ENCODE results near the gene FAM240A.

DNA sequence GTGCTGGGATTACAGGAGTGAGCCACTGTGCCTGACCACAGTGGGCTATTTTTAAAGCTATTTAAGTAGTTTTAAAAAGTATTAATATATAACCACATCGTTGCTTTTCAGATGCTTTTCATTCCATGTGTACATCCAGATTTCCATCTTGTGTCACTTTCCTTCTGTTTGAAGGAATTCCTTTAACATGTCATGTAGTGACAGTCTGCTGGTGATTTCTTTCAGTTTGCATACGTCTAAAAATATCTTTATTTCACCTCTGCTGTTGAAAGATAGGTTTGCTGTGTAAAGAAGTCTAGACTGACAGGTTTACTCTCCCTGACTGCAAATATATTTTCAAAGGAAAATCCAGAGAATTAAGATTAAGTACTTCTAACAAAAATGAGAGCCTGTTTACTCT is 12.2 kb downstream of the FAM240A start:
- no peak for TF ChIP-seq EZH2phosphoT487 (IDR thresholded peaks at IDR 0.05)
- TF ChIP-seq, protein P1, sequence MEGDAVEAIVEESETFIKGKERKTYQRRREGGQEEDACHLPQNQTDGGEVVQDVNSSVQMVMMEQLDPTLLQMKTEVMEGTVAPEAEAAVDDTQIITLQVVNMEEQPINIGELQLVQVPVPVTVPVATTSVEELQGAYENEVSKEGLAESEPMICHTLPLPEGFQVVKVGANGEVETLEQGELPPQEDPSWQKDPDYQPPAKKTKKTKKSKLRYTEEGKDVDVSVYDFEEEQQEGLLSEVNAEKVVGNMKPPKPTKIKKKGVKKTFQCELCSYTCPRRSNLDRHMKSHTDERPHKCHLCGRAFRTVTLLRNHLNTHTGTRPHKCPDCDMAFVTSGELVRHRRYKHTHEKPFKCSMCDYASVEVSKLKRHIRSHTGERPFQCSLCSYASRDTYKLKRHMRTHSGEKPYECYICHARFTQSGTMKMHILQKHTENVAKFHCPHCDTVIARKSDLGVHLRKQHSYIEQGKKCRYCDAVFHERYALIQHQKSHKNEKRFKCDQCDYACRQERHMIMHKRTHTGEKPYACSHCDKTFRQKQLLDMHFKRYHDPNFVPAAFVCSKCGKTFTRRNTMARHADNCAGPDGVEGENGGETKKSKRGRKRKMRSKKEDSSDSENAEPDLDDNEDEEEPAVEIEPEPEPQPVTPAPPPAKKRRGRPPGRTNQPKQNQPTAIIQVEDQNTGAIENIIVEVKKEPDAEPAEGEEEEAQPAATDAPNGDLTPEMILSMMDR (IDR thresholded peaks at IDR 0.05), result no peak
